Measurements from ENCODE around the gene GJD3. TPM values are rescaled to one million over a fixed set of nuclear protein-coding genes. Genes with fewer than 3 reads are reported as not detected.

The GJD3 gene
- total and polyA plus RNA-seq, 2 donors (not counting 3 experiments of a cell fraction or from before 2014, with no cell fraction given): 0.10 to 0.40 TPM

GRCh38 chr17:40343219-40344119, 21.1 kb downstream of the GJD3 start:
- POLR2A ChIA-PET: interaction anchor here (1.8 kb wide), 1 partner anchor 27 kb away, joined by 6 read pairs; no protein-coding TSS in a partner anchor
- DNase-seq (ENCODE audit: low read depth, low spot score): no peak
- Histone ChIP-seq H2AFZ (ENCODE audit: low read depth, low read length) (no peak overlapping the region), H3K4me2 (ENCODE audit: insufficient read depth, low read length) (peak overlapping the region; percentile 62), H4K20me1 (replicated peaks; ENCODE audit: control insufficient read depth, extremely low read depth, insufficient read depth, low read length) (no peaks in the 10 kb centered on the region), H3K36me3 (ENCODE audit: control insufficient read depth in 2 of 2, extremely low read depth in 1 of 2, insufficient read depth in 2 of 2, low read length in 2 of 2) (peaks cover 0 to 1% of the 10 kb centered on the region in 2 experiments), H3K9me3 (replicated peaks; ENCODE audit: control insufficient read depth, insufficient read depth, low read length) (no peaks in the 10 kb centered on the region), H3K27me3 (ENCODE audit: control insufficient read depth in 2 of 2, insufficient read depth in 2 of 2, low read length in 2 of 2) (no peaks in the 10 kb centered on the region), H3K9me1 (replicated peaks; ENCODE audit: control insufficient read depth, extremely low read depth, insufficient read depth, low read length) (no peaks in the 10 kb centered on the region), H3K9ac (replicated peaks; ENCODE audit: extremely low read depth, insufficient read depth, low read length) (peak overlapping the region; percentile 89), H3K4me3 (replicated peaks in 1 of 3; ENCODE audit: insufficient read depth in 1 of 3, low read depth in 1 of 3, low read length in 3 of 3) (peak overlapping the region; percentile 69 to 85 (median 76)), H3K27ac (ENCODE audit: insufficient read depth, low read depth, low read length) (peak overlapping the region; percentile 77), H3K4me1 (ENCODE audit: control insufficient read depth, extremely low read depth, insufficient read depth, low read length) (peaks cover 56% of the 10 kb centered on the region), H3K79me2 (ENCODE audit: control insufficient read depth, insufficient read depth, low read length) (peaks cover 62% of the 10 kb centered on the region)
- intact Hi-C loops (cut with micrococcal nuclease) (loop anchor here (1.0 kb wide), 2 partner anchors 25 to 40 kb away; no protein-coding TSS in a partner anchor), dilution Hi-C loops (cut with MboI; ENCODE audit: extremely low pct_ligation_motif_present, low sequenced_read_pairs) (no loop called here)
- BruUV-seq (replicated peaks): TSS peak; percentile 37
- TF ChIP-seq JUN (IDR thresholded peaks at IDR 0.05; ENCODE audit: borderline replicate concordance, insufficient read depth, insufficient read length, low read depth) (no peak), POLR2AphosphoS5 (IDR thresholded peaks at IDR 0.05; ENCODE audit: insufficient read depth, low read depth, low read length) (no peak), MAX (IDR thresholded peaks at IDR 0.05; ENCODE audit: insufficient read depth, insufficient read length) (no peak), MYC (IDR thresholded peaks at IDR 0.05; ENCODE audit: low read depth, low read length) (no peak), EZH2 (IDR thresholded peaks at IDR 0.05; ENCODE audit: borderline replicate concordance, low read depth, low read length, severe bottlenecking) (no peak)
- peak; percentile 64 for FAIRE-seq
- CTCF ChIA-PET: interaction anchor here (0.6 to 10.6 kb wide), 10 partner anchors 11 to 190 kb away, joined by 3 to 109 read pairs (median 4); no protein-coding TSS in a partner anchor

Measured in endothelial cell of umbilical vein (primary cell).